Caco-2 (cell line): ENCODE measurements around the gene CFAP43. TPM values are rescaled to one million over a fixed set of nuclear protein-coding genes. Genes with fewer than 3 reads are reported as not detected.

ENCODE experiments used
- BruUV-seq: library from RNA; stranded (reverse); fragments of 400-500 nt; replicated peaks from 2 replicates; lab custom pipeline; 2021; lab: Mats Ljungman, UMichigan
- CTCF ChIA-PET: fragments of 300-600 bp; sonication (Branson Sonifier 250); formaldehyde crosslinking; loops from one replicate; lab custom pipeline; 2022; ENCODE audit warnings: antibody characterized with exemption; lab: Charles Lee
- POLR2A ChIA-PET: fragments of 300-600 bp; sonication (Branson Sonifier 250); formaldehyde crosslinking; loops from one replicate; lab custom pipeline; 2022; ENCODE audit warnings: antibody characterized with exemption; lab: Charles Lee
- DNase-seq, 2 experiments: peaks; one replicate each; pipeline versions ENCODE4 v3.0.0 to v3.0.0-alpha.2; 2020 to 2022
- H3K27me3 ChIP-seq: replicated peaks from 2 replicates; pipeline ENCODE4 v1.6.0; 2011; ENCODE audit warnings: low read length; ENCODE audit not compliant: control insufficient read depth, insufficient read depth
- H3K36me3 ChIP-seq: 2 replicates; pipeline ENCODE4 v1.5.1; 2011; ENCODE audit warnings: low read length; ENCODE audit not compliant: control insufficient read depth, insufficient read depth
- H3K4me1 ChIP-seq: fragments of 250-450 bp; sonication (Bioruptor Pico); 2 replicates; pipeline ENCODE4 v1.5.1; 2020; ENCODE audit warnings: mild to moderate bottlenecking
- H3K4me3 ChIP-seq: 2 replicates; pipeline ENCODE4 v1.5.1; 2011; ENCODE audit warnings: low read depth, mild to moderate bottlenecking, control low read depth, low read length
- H3K9me3 ChIP-seq: fragments of 250-450 bp; sonication (Bioruptor Pico); 2 replicates; pipeline ENCODE4 v1.5.1; 2020; ENCODE audit warnings: mild to moderate bottlenecking, moderate library complexity
- H3K27ac Mint-ChIP-seq: one replicate; pipeline ENCODE4 v1.8.0; 2022; ENCODE audit warnings: mixed read lengths; ENCODE audit not compliant: unreplicated experiment
- H3K27me3 Mint-ChIP-seq: one replicate; pipeline ENCODE4 v1.8.0; 2022; ENCODE audit warnings: mixed read lengths; ENCODE audit not compliant: insufficient read depth, unreplicated experiment
- H3K36me3 Mint-ChIP-seq: one replicate; pipeline ENCODE4 v1.8.0; 2022; ENCODE audit warnings: mild to moderate bottlenecking, mixed read lengths; ENCODE audit not compliant: insufficient read depth, unreplicated experiment
- H3K4me1 Mint-ChIP-seq: one replicate; pipeline ENCODE4 v1.8.0; 2022; ENCODE audit warnings: low read depth, mixed read lengths; ENCODE audit not compliant: unreplicated experiment
- H3K4me3 Mint-ChIP-seq: one replicate; pipeline ENCODE4 v1.8.0; 2022; ENCODE audit warnings: mild to moderate bottlenecking, moderate library complexity, mixed read lengths; ENCODE audit not compliant: unreplicated experiment
- H3K9me3 Mint-ChIP-seq: one replicate; pipeline ENCODE4 v1.8.0; 2022; ENCODE audit warnings: mixed read lengths; ENCODE audit not compliant: unreplicated experiment
- CTCF ChIP-seq, 2 experiments: fragments of 200-600 bp in 1 of 2; IDR thresholded peaks; 1 replicate in 1 of 2; 2 replicates in 1 of 2; pipeline versions ENCODE4 v1.5.1 to v1.8.0; 2011 to 2022; ENCODE audit warnings: antibody characterized with exemption in 1 of 2, control low read depth in 1 of 2, inconsistent platforms in 1 of 2, low read depth in 1 of 2, low read length in 1 of 2, mild to moderate bottlenecking in 1 of 2, moderate library complexity in 1 of 2; ENCODE audit not compliant: insufficient read depth in 1 of 2, severe bottlenecking in 1 of 2, unreplicated experiment in 1 of 2
- intact Hi-C: fragments of 100-400 bp; cut with micrococcal nuclease; formaldehyde crosslinking; loops from one replicate; pipeline ENCODE4 v1.10.0; 2022; ENCODE audit not compliant: unreplicated experiment
- total RNA-seq: library from RNA; stranded (reverse); gene quantifications from 2 replicates; pipeline ENCODE4 v1.2.3, GENCODE V29; 2022

The CFAP43 gene
- total RNA-seq, 1 experiment from 2014 or later, result 0.52 TPM

GRCh38 chr10:104143829-104144228, 88.3 kb downstream of the CFAP43 start:
- no peak for TF ChIP-seq CTCF (IDR thresholded peaks at IDR 0.05; ENCODE audit: insufficient read depth in 1 of 2, low read depth in 1 of 2, low read length in 1 of 2, severe bottlenecking in 1 of 2, unreplicated experiment in 1 of 2)
- no peak overlapping the region for H3K4me3 ChIP-seq
- Mint-ChIP-seq H3K27ac (no peak overlapping the region), H3K9me3 (no peaks in the 10 kb centered on the region), H3K4me3 (no peak overlapping the region), H3K36me3 (no peaks in the 10 kb centered on the region), H3K27me3 (peaks cover 12% of the 10 kb centered on the region), H3K4me1 (no peaks in the 10 kb centered on the region)
- H3K4me1 ChIP-seq, result no peaks in the 10 kb centered on the region
- no TSS peak for BruUV-seq
- no peak for DNase-seq
- ChIA-PET POLR2A (no interaction called here), CTCF (no interaction called here)
- intact Hi-C loops, result no loop called here
- H3K27me3 ChIP-seq, result no peaks in the 10 kb centered on the region
- H3K9me3 ChIP-seq, result no peaks in the 10 kb centered on the region
- no peaks in the 10 kb centered on the region for H3K36me3 ChIP-seq

GRCh38 chr10:104142081-104142480, 90.1 kb downstream of the CFAP43 start:
- ChIA-PET POLR2A (no interaction called here), CTCF (no interaction called here)
- Mint-ChIP-seq H3K4me3 (no peak overlapping the region), H3K27ac (no peak overlapping the region), H3K36me3 (no peaks in the 10 kb centered on the region), H3K9me3 (no peaks in the 10 kb centered on the region), H3K27me3 (peaks cover 11% of the 10 kb centered on the region), H3K4me1 (no peaks in the 10 kb centered on the region)
- no peaks in the 10 kb centered on the region for H3K36me3 ChIP-seq
- no peaks in the 10 kb centered on the region for H3K4me1 ChIP-seq
- no peak overlapping the region for H3K4me3 ChIP-seq
- no peaks in the 10 kb centered on the region for H3K27me3 ChIP-seq
- no TSS peak for BruUV-seq
- H3K9me3 ChIP-seq, result no peaks in the 10 kb centered on the region
- intact Hi-C loops, result no loop called here
- no peak for TF ChIP-seq CTCF (IDR thresholded peaks at IDR 0.05; ENCODE audit: insufficient read depth in 1 of 2, low read depth in 1 of 2, low read length in 1 of 2, severe bottlenecking in 1 of 2, unreplicated experiment in 1 of 2)
- no peak for DNase-seq

GRCh38 chr10:104139221-104139620, 92.9 kb downstream of the CFAP43 start:
- Mint-ChIP-seq H3K27ac (no peak overlapping the region), H3K27me3 (peaks cover 10% of the 10 kb centered on the region), H3K36me3 (no peaks in the 10 kb centered on the region), H3K4me3 (no peak overlapping the region), H3K9me3 (no peaks in the 10 kb centered on the region), H3K4me1 (no peaks in the 10 kb centered on the region)
- no peaks in the 10 kb centered on the region for H3K27me3 ChIP-seq
- BruUV-seq, result no TSS peak
- intact Hi-C loops, result loop anchor here (5.0 kb wide), 1 partner anchor 68 kb away; no protein-coding TSS in a partner anchor
- DNase-seq, result no peak
- H3K4me1 ChIP-seq, result no peaks in the 10 kb centered on the region
- no peak overlapping the region for H3K4me3 ChIP-seq
- CTCF ChIA-PET, result interaction anchor here (0.6 to 1.0 kb wide), 2 partner anchors 18 to 251 kb away, joined by 3 read pairs; no protein-coding TSS in a partner anchor
- H3K36me3 ChIP-seq, result no peaks in the 10 kb centered on the region
- no peaks in the 10 kb centered on the region for H3K9me3 ChIP-seq
- POLR2A ChIA-PET, result no interaction called here
- TF ChIP-seq CTCF (IDR thresholded peaks at IDR 0.05; ENCODE audit: insufficient read depth in 1 of 2, low read depth in 1 of 2, low read length in 1 of 2, severe bottlenecking in 1 of 2, unreplicated experiment in 1 of 2), result peak; percentile 29 to 41
